IPS-20b (cell line): Measurements from ENCODE around the gene CEP131.

Source experiments
- H3K27ac ChIP-seq: one replicate; pipeline ENCODE4 v1.5.1; 2013; ENCODE audit warnings: low read length
- H3K27me3 ChIP-seq: 2 replicates; pipeline ENCODE4 v1.6.1; 2013; ENCODE audit warnings: mild to moderate bottlenecking, low read length, inconsistent platforms; ENCODE audit not compliant: insufficient read depth
- H3K36me3 ChIP-seq: 2 replicates; pipeline ENCODE4 v1.6.1; 2013; ENCODE audit warnings: low read depth, mild to moderate bottlenecking, inconsistent platforms, low read length, moderate library complexity; ENCODE audit not compliant: insufficient read depth
- H3K4me1 ChIP-seq: 2 replicates; pipeline ENCODE4 v1.6.1; 2013; ENCODE audit warnings: mild to moderate bottlenecking, control low read depth, inconsistent platforms, low read length, moderate library complexity; ENCODE audit not compliant: insufficient read depth
- H3K4me3 ChIP-seq: 2 replicates; pipeline ENCODE4 v1.5.1; 2013; ENCODE audit warnings: mild to moderate bottlenecking, low read length, inconsistent platforms
- H3K9ac ChIP-seq: 2 replicates; pipeline ENCODE4 v1.6.1; 2013; ENCODE audit warnings: low read depth, mild to moderate bottlenecking, inconsistent platforms, low read length, moderate library complexity
- H3K9me3 ChIP-seq: 2 replicates; pipeline ENCODE4 v1.6.1; 2013; ENCODE audit warnings: mild to moderate bottlenecking, low read depth, low read length, inconsistent platforms; ENCODE audit not compliant: insufficient read depth

CEP131 gene

DNA sequence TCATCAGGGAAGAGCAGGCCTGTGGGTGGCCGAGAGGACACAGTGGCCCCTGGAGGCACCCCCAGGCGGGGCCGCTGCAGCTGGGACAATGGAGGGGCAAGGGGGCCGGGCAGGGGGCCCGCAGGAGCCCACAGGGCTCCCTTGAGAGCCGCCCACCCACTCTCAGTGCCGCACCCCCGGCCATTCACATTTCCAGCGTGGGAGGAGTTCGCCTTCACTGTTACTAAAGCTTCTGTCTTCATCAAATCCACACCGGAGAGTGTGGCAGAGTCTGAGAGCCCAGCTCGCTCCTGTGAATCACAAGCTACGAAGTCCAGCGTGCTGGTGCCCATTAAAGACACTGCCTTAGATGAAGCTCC is 78.4 kb downstream of the CEP131 start:
- Histone ChIP-seq H3K27ac (no peak overlapping the region), H3K36me3 (no peaks in the 10 kb centered on the region), H3K9me3 (no peaks in the 10 kb centered on the region), H3K4me3 (no peak overlapping the region), H3K4me1 (no peaks in the 10 kb centered on the region), H3K9ac (no peak overlapping the region), H3K27me3 (no peaks in the 10 kb centered on the region)

GRCh38 chr17:81143717-81144422 is 78.9 kb downstream of the CEP131 start:
- no peaks in the 10 kb centered on the region for H3K4me1 ChIP-seq
- H3K4me3 ChIP-seq: no peak overlapping the region
- no peaks in the 10 kb centered on the region for H3K36me3 ChIP-seq
- H3K9ac ChIP-seq: no peak overlapping the region
- H3K27ac ChIP-seq: no peak overlapping the region
- no peaks in the 10 kb centered on the region for H3K27me3 ChIP-seq
- no peaks in the 10 kb centered on the region for H3K9me3 ChIP-seq

DNA sequence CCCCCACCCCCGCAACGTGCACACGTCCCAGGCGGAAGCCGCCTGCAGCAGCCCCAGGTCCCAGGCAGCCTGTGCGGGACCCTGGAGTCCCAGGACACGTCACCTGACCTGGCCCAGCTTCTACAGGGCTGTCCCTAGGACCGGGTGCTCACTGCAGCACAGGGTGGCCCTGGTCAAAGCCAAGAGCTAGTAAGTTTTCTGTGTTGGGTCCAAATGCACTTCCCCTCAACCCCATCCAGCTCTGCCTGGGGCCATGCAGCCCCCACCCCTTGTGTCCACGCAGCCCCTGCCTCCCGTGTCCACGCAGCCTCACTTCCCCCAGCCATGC is 79.6 kb downstream of the CEP131 start:
- H3K9me3 ChIP-seq: peaks cover 2% of the 10 kb centered on the region; the same call in 1 of the 2 replicates
- no peaks in the 10 kb centered on the region for H3K4me1 ChIP-seq
- H3K27ac ChIP-seq: no peak overlapping the region
- no peak overlapping the region for H3K4me3 ChIP-seq
- H3K9ac ChIP-seq: no peak overlapping the region
- no peaks in the 10 kb centered on the region for H3K27me3 ChIP-seq
- H3K36me3 ChIP-seq: no peaks in the 10 kb centered on the region

DNA sequence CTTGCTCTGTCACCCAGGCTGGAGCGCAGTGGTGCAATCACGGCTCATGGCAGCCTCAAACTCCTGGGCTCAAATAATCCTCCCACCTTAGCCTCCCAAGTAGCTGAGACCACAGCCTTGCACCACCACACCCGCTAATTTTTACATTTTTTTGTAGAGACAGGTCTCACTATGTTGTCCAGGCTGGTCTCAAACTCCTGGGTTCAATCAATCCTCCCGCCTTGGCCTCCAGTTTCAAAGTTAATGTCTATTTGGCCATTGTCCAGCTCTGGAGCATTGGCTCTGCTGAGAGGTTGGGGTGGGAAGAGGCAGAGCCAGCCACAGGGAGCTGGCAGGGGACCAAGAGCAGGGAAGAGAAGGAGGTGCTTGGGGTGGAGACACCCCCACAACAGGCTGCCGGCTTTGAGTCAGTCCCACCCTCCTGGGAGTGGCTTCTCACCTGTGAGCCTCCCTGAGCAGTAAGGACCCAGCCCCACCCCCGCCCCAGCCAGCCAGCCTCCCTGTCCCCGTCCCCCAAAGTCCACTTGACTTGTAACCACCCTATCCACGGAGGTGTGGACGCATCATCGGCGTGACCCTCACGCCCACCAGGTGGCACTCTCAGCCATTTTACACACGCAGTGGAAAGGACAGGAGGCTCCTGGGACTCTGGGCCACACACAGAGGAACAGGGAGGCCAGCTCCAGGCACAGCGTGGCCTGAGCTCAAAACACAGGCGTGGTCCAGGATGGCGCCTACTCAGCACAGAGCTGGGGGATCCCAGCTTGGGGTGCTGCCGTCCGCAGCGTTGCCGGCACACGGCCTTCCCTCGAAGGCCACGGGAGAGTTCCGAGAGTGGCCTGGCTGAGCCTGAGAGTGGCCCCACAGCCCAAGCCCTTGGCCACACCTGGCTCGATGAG is 80.2 kb downstream of the CEP131 start:
- H3K27me3 ChIP-seq: no peaks in the 10 kb centered on the region
- H3K4me1 ChIP-seq: no peaks in the 10 kb centered on the region
- no peak overlapping the region for H3K4me3 ChIP-seq
- H3K9ac ChIP-seq: no peak overlapping the region
- no peak overlapping the region for H3K27ac ChIP-seq
- H3K36me3 ChIP-seq: no peaks in the 10 kb centered on the region
- H3K9me3 ChIP-seq: peaks cover 3% of the 10 kb centered on the region; the same call in 1 of the 2 replicates

GRCh38 chr17:81140695-81141094 is 82.1 kb downstream of the CEP131 start:
- Histone ChIP-seq H3K9ac (no peak overlapping the region), H3K9me3 (peaks cover 3% of the 10 kb centered on the region; the same call in 1 of the 2 replicates), H3K4me3 (no peak overlapping the region), H3K36me3 (no peaks in the 10 kb centered on the region), H3K4me1 (no peaks in the 10 kb centered on the region), H3K27ac (no peak overlapping the region), H3K27me3 (no peaks in the 10 kb centered on the region)

DNA sequence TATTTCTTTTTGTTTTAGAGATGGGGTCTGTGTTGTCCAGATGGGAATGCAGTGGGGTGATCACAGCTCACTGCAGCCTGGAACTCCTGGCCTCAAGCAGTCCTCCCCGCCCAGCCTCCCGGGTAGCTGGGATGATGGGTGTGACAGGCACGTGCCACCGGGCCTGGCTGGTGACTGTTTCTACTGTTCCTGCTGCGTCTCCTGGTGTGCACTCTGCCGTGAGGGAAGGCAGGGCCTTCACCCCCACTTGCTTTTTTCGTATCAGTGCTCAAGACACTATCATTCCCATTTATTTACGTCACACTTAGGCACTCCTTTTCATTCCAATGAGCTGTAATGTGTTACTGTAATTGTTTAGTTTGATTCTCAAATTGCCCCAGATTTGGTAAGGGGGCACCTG is 82.7 kb downstream of the CEP131 start:
- H3K9ac ChIP-seq: no peak overlapping the region
- H3K4me3 ChIP-seq: no peak overlapping the region
- peaks cover 3% of the 10 kb centered on the region; the same call in 1 of the 2 replicates for H3K9me3 ChIP-seq
- H3K36me3 ChIP-seq: no peaks in the 10 kb centered on the region
- H3K27me3 ChIP-seq: no peaks in the 10 kb centered on the region
- H3K4me1 ChIP-seq: no peaks in the 10 kb centered on the region
- no peak overlapping the region for H3K27ac ChIP-seq
